ENCODE results near the gene MLLT6.

The MLLT6 gene

DNA sequence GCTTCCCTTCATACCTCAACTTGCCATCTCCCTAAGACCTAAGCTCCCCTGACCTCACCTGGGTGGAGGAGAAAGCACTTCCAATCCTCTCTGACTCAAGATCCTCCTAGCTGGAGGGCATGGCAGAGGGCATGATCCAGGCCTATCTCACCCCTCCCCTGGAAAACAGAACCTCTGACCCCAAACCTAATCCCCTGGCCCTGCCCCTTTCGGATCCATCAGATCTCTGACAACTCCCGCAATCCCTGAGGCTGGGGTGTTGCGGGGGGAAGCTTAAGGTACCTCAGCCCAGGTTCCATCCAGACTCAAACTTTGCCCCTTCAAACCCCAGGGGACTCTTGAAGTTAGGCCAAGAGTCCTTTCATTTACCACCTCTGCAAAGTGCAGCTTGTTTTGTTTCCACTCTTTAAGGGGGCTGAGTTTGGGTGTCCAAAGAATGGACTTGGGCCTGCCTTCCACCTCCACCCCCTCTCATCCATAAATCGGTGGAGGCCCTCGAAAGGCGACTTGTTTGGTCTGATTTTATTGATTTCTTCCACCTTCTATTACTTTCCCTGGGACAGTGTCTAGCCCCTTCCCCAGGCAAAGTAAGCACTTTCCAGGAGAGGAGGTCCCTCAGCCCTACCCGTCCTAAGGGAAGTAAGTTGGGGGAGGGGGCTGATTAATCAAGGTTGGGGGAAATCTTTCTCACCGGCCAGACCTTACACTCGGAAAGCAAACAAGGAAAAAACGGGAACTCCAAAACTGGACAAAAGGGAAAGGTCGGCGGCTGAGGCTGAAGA lies 32.9 kb upstream of the MLLT6 start:
- DNase-seq (ENCODE audit: extremely low read depth, low read depth): no peak
- H3K4me3 ChIP-seq (replicated peaks; ENCODE audit: low read depth, low read length): no peak overlapping the region
- TF ChIP-seq, protein P1, sequence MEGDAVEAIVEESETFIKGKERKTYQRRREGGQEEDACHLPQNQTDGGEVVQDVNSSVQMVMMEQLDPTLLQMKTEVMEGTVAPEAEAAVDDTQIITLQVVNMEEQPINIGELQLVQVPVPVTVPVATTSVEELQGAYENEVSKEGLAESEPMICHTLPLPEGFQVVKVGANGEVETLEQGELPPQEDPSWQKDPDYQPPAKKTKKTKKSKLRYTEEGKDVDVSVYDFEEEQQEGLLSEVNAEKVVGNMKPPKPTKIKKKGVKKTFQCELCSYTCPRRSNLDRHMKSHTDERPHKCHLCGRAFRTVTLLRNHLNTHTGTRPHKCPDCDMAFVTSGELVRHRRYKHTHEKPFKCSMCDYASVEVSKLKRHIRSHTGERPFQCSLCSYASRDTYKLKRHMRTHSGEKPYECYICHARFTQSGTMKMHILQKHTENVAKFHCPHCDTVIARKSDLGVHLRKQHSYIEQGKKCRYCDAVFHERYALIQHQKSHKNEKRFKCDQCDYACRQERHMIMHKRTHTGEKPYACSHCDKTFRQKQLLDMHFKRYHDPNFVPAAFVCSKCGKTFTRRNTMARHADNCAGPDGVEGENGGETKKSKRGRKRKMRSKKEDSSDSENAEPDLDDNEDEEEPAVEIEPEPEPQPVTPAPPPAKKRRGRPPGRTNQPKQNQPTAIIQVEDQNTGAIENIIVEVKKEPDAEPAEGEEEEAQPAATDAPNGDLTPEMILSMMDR (IDR thresholded peaks at IDR 0.05; ENCODE audit: low read depth, low read length, missing control alignments): no peak

DNA sequence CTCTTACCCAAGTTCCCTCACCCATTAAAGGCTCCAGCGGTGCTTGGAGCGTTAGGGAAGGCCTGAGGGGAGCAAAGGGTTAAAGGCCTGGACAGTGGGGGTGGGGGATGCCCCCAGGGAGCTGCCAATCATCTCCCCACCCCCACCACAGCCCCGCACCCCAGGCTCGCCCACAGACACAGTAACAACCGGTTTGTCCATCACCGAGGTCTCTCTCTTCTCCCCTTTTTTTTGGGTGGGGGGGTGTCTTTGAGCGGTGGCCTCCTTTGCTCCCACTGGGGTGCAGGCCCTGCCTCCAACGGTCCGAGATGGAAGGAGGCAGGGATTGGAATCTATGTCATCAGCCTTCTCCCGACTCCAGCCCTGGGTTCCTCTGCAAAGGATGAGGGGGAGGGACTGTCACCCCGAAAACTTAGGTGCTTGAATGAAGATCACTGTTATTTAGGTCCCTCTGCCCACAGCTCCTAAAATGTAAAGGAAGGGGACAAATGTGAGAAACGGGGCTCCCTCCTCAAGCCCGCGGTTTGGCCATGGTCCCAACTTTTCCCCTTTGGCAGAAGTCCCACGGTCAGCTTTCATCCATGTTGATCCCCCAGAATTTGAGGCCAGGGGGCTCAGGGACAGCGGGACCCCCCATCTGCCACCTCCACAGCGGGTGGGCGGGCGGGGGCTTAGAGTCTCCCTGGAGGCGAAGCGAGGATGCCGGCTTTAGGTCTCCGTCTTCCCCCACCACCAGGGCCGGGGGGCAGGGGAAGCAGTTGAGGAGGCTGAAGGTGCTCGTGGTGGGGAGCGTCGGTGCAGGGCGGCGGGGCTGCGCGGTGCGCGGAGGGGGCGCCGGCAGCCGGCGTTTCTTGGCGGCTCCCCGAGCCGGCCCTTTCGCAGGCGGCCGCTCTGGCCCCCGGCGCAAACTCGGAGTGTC lies 32.0 kb upstream of the MLLT6 start:
- peak overlapping the region; percentile 58 for H3K4me3 ChIP-seq (replicated peaks; ENCODE audit: low read depth, low read length)
- TF ChIP-seq, protein P1 (IDR thresholded peaks at IDR 0.05; ENCODE audit: low read depth, low read length, missing control alignments): no peak
- DNase-seq (ENCODE audit: extremely low read depth, low read depth): no peak

DNA sequence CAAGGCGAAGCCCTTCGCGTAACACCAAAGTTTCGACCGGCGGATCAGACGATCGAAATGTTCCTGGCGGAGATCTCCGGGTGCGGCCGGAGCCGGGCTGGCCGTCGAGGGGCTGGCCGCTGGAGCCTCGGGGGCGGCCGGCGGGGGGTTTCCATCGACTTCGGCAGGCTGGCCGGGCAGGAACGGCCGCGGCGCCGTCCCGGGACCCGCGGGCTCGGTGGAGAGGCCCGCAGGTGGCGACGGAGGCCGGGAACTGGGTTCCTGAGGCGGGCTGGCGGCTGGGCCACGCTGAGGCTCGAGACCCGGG lies 31.4 kb upstream of the MLLT6 start:
- peak overlapping the region; percentile 58 for H3K4me3 ChIP-seq (replicated peaks; ENCODE audit: low read depth, low read length)
- DNase-seq (ENCODE audit: extremely low read depth, low read depth): no peak

DNA sequence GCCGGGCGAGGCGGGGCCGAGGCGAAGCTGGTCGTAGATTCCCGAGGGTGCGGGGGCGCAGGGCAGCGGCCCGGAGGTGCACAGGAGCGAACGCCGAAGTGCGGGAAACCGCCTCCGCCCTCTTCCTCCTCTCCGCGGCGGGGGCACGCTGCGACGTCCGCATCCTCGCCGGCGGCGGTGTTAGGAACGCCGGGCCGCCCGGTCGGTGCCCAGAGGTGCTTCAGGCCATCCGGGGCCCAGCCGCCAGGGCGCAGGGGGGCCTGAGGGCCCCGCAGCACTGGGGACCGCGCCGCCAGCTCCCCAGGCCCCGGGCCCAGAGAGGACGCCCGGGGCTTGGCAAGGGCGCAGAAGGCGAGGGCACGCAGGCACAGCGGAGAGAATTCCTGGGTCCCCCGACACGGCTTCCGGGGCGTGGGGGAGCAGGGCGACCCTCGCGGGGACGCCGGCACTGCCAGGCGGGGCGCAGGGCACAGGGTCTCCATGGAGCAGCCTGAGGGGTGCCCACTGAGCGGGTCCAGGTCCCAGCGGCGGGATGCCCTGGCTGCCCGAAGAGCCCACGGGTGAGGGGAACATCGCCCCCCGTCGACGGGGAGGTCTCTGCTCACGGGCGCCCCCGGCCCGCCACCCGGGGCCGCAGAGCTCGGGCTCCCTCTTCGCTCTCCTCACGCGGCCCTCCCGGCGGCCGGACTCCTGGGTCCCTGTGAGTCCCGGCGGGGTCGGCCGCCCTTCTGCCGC lies 30.9 kb upstream of the MLLT6 start:
- DNase-seq (ENCODE audit: extremely low read depth, low read depth): no peak

More for the DNA sequence above, 31.4 kb upstream of the MLLT6 start:
- TF ChIP-seq, protein P1 (IDR thresholded peaks at IDR 0.05; ENCODE audit: low read depth, low read length, missing control alignments): no peak

DNA sequence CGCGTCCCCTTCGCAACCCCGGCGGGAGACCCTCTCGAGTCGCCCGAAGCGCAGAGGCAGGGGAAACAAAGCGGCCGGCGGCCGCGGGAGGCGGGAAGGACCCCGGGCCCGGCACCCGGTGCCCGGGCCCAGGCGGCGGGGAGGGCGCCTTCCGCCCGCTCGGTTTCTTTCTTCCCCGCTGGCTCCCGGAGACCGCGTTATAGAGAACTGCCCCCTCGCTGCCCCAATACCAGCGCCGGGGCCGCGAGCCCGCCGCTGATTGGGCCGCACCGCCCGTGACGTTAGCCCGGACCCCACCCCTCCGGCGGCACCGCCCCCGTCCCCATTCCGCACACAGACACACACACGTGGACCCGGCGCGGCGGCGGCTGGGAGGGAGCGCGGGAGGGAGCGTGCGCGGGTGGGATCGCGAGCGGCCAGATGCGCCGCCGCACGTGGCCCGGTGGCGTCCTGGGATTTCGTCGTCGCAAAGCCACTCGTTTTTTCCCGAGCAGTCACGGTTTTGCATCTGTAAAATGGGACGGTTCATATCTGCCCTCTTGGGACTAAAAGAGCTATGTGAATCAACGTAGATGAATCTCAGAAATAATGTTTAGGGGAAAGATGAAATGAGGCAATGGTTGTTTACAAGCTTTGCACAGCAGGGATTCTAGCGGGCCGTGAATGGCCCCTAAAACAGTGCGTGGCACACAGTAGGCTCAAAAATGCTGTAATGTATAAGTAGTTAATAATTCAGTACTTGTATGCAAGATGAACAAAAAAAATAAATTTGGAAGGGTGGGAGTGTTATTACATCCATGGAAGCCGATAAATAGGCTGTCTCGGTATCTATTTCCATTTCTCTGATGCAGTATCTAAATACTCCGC lies 30.1 kb upstream of the MLLT6 start, which contains the start of gene EPOP:
TSS of gene EPOP (minus strand) at position 209 of the 867 bp plus-strand sequence. CDS start 462 bp downstream, outside the sequence.
- H3K4me3 ChIP-seq (replicated peaks; ENCODE audit: low read depth, low read length): peak within 1 kb of the TSS; percentile 58
- TF ChIP-seq, protein P1 (IDR thresholded peaks at IDR 0.05; ENCODE audit: low read depth, low read length, missing control alignments): no peak
- peak; percentile 43 for DNase-seq (ENCODE audit: extremely low read depth, low read depth)

More for the DNA sequence above, 30.9 kb upstream of the MLLT6 start:
- H3K4me3 ChIP-seq (replicated peaks; ENCODE audit: low read depth, low read length): peak overlapping the region; percentile 58
- TF ChIP-seq, protein P1 (IDR thresholded peaks at IDR 0.05; ENCODE audit: low read depth, low read length, missing control alignments): no peak

All from HFF-Myc (cell line).